GM21786 (cell line): ENCODE data around the gene ABHD2.
"Not testable (repeated sequence)": the region's sequence is repeated elsewhere in the genome, so short reads cannot be mapped to it uniquely, and the experiment has no call there.

Experiments
- ATAC-seq: cut with Tn5 transposase; IDR thresholded peaks from one replicate; pipeline ENCODE4 v1.9.1; 2021; ENCODE audit not compliant: unreplicated experiment

The ABHD2 gene

DNA sequence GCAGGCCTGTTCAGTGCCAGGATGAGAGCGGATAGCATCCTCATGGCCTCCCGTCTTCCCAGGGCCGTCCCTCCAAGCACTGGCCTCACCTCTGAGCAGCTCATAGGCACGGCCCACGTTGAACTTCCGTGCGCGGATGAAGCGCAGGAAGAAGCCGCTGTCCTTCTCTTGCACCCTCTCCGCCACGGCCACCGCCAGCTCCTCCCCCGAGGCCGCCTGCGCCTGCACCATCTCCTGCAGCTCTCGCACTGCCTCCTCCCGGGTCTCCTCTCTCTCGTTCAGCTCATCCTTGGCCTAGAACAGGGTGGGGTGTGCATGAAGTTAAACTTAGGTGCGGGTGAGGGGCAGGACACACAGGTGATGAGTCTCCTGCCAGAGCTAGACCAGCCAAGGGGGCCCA lies 128.8 kb downstream of the ABHD2 start:
- ATAC-seq = no peak

DNA sequence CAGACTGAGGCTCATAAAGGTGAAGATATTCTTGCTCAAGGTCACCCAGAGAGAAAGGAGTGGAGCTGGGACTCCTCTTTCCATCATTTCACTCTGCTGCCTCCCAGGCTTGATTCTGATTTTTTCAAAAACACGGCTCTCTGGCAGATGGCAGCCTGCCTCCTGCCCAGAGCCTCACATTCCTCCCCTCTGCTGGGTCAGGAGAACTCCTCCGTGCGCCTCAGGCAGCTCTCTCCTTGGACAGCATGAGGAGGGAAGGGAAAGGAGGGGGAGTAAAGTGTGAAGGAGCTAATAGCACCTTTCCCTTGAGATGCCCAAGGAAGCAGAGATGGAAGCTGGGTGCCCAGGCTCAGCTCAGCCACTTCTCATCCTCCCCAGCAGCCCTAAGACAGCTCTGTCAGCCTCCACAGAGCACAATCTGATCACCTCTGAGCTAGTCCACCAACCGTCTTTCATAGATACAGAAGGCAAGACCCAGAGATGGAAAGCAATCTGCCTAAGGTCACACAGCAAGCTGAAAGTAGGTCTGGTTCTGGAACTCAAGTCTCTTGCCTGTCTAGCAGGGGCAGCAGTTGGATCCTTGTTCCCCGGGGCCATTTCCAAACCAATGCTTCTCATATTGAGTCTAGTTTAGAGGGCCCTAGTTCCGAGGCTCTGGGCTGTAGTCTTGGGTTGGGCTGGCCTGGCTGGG lies 129.6 kb downstream of the ABHD2 start:
- no peak for ATAC-seq

DNA sequence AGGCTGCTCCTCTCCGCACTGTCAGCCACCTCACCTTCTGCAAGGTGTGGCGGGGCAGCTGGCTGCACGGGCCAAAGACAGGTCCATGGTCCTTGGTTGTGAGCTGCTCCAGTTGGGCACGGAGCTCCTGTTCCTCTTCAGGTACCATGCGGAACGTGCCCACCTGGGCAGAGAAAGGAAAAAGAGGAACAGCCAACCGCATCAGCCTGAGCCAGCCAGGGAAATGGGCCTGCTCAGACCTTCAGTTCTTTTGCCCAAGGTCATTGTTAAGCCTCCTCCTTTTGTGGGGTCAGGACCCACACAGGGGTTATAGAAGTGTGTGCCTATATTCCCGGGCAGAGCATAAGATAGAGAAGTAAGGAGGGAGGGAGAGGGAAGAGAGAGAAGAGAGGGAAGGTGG lies 130.3 kb downstream of the ABHD2 start:
- no peak for ATAC-seq

DNA sequence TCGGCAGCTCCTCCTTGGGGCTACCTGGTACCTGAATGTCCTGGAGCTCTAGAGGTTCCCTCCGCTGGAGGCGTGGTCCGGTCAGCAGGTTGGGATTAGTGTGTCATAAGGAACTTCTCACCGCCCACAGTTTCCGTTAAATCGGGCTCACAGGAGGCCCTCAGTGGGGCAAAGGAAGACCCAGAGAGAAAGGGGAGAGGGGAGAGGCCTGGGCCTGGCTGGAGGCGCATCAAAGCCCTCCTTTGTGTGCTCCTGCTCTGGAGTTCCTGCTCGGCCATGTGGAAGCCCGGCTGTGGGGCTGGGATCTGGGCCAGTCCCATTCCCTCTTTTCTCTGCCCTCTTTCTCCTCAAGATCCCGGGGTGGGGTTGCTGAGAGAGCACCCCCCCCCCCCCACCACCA lies 133.3 kb downstream of the ABHD2 start, which contains the start of gene RLBP1:
TSS of gene RLBP1 (minus strand) at position 37 of the 400 bp plus-strand sequence. CDS start 2,604 bp downstream, outside the sequence.
- ATAC-seq = no peak

DNA sequence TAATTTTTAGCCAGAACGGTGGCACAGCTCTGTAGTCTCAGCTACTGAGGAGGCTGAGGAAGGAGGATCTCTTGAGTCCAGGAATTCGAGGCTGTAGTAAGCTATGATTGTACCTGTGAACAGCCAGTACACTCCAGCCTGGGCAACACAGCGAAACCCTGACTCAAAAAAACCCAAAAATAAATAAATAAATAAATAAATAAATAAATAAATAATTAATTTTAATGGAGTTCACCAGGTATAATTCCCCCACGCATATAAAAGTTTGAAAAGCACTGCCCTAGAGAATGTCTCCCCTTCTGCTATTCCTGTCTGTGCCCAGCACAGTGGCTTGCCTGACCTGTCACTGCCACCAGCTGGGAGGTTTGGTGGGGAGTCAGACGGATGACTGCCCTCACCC lies 137.3 kb downstream of the ABHD2 start:
- ATAC-seq = no peak

- no peak for ATAC-seq
These were observed 138.3 kb downstream of the ABHD2 start for GRCh38 chr15:89226359-89227221.

DNA sequence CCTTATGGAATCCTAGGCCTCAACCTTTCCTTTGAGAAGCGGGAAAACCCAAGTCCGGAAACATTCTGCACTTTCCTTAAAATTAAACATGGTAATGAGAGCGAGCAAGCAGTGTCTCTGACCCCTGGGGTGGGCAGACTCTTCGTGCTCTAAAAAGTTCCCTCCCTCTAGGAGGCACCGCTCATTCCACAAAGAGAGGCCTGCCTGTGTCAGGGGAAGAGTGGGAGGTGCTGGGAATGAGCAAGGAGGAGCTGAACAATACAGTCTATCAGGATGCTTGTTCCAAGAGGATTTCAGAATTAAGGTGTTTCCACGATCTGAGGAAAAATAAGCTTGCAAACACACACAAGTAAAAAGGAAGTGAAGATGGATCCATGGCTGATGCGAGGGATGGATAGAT lies 139.2 kb downstream of the ABHD2 start:
- ATAC-seq = no peak

DNA sequence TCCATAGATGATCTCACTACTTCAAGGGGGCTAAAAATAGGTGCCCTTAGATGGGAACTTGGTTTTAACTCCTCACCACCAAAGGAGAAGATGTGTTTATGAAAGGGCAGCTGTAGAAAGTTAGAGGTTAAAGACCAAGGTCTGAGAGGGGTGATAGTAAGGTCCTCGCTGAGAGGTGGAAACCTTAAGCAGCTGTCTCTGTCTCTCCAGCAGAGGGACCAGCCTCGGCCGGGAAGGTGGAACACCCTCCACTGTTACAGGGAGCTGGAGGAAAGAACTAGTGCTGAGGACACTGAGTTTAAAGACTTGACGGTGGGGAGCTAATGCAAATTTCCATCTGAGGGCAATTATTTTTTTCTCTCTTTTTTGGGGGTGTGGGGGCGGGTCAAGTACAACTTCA lies 142.0 kb downstream of the ABHD2 start:
- no peak for ATAC-seq

GRCh38 chr15:89231832-89232231 lies 143.6 kb downstream of the ABHD2 start:
- no peak for ATAC-seq

DNA sequence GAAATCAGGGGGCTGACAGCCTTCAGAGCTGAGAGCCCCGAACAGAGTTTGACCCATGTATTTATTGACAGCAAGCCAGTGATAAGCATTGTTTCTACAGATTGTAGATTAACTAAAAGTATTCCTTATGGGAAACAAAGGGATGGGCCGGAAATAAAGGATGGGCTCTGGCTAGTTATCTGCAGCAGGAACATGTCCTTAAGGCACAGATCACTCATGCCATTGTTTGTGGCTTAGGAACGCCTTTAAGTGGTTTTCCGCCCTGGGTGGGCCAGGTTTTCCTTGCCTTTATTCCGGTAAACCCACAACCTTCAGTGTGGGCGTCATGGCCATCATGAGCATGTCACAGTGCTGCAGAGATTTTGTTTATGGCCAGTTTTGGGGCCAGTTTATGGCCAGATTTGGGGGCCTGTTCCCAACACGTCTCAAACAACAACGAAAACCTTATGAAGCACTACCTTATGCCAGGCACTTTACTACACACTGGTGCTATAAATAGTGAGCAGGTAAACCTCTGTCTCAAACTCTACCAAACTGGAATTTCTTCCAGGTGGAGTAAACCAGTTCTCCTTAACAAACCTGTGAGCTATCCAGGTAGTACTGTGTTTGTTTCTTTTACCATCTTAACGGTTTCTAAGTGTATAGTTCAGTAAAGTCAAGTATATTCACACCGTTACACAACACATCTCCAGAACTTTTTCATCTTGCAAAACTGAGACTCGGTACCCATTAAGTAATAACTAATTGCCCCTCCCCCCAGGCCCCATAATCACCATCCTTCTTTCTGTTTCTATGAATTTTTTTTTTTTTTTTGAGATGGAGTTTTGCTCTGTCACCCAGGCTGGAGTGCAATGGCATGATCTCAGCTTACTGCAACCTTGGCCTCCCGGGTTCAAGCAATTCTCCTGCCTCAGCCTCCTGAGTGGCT lies 151.9 kb downstream of the ABHD2 start:
- ATAC-seq = not testable (repeated sequence)

GRCh38 chr15:89243046-89243690 lies 154.9 kb downstream of the ABHD2 start:
- ATAC-seq = no peak

DNA sequence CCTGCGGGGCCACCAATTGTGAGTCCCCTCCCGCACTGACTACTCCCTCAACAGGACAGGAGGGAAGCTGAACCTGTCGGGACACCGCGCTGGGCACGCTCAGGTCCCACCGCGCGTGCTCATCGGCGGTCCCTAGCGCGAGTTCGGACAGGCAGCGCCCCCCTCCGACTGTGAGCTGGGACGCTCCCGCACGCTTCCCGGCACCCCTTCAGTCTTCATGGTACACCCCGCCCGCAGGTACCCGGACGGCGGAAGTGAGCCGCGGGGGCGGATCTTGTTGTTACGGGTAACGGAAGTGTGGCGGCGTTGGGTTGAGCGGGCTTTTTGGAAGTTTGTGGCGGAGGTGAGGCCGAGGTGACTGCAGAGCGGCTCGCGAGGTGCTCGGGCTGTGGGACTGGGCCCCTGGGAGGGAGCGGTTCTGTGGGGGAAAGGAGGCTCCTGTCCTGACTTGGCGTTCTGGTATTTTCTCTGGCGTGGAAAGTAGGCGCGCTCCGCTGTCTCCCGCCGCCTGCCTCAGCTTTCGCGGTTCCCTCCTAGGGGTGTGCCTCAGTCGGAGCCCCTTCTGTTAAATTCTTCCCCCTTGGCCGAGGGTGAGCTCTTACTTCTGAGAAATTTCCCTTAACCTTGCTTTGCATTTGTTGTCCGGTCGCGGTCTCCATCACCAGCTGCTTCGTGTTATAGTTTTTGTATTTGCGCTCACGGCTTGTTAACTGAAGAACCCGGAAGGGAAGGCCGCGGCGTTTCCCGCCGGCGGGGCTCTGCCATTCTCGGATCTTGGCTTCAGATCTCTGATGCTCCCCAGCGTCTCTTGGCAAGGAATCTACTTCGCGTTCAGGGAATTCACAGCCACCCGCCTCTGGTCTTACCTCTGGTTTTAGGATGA lies 155.7 kb downstream of the ABHD2 start, which contains the start of gene FANCI:
TSS of gene FANCI (plus strand) at position 289 of the 883 bp plus-strand sequence. CDS start 3,669 bp downstream, outside the sequence.
- ATAC-seq = peak; percentile 95

DNA sequence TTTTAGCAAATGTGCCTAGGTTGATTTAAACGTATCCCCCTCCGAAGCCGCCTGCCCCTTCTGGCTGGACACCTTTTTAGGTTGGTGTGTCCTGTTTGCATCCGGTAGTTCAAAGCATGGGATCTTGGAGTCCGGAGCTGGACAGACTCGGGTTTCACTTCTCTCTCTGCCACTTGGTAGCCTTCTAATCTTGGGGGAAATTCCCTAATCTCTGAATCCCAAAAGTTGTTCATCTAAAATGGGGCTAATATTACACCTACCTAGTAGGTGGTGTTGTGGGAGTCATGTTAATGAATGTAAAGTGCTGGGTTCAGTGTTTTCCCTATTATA lies 156.3 kb downstream of the ABHD2 start:
- ATAC-seq = peak; percentile 10

GRCh38 chr15:89247446-89247845 lies 159.2 kb downstream of the ABHD2 start:
- ATAC-seq = no peak

- ATAC-seq = no peak
These were observed 160.3 kb downstream of the ABHD2 start for GRCh38 chr15:89248584-89248983.

- ATAC-seq = not testable (repeated sequence)
These were observed 161.9 kb downstream of the ABHD2 start for GRCh38 chr15:89250142-89250541.
